Stimulated activated CD4-positive, alpha-beta T cell treated with anti-CD3 and anti-CD28 coated beads, Interleukin-1b, Interleukin-23, amount 100 ng/mL, for 48 hours (primary cell): ENCODE data around the gene RPS6KA2.

Experiments used
- DNase-seq: peaks from one replicate; pipeline ENCODE4 v3.0.0-alpha.2; 2020

The RPS6KA2 gene

GRCh38 chr6:166461821-166462460 is 165.1 kb downstream of the RPS6KA2 start:
- no peak for DNase-seq

DNA sequence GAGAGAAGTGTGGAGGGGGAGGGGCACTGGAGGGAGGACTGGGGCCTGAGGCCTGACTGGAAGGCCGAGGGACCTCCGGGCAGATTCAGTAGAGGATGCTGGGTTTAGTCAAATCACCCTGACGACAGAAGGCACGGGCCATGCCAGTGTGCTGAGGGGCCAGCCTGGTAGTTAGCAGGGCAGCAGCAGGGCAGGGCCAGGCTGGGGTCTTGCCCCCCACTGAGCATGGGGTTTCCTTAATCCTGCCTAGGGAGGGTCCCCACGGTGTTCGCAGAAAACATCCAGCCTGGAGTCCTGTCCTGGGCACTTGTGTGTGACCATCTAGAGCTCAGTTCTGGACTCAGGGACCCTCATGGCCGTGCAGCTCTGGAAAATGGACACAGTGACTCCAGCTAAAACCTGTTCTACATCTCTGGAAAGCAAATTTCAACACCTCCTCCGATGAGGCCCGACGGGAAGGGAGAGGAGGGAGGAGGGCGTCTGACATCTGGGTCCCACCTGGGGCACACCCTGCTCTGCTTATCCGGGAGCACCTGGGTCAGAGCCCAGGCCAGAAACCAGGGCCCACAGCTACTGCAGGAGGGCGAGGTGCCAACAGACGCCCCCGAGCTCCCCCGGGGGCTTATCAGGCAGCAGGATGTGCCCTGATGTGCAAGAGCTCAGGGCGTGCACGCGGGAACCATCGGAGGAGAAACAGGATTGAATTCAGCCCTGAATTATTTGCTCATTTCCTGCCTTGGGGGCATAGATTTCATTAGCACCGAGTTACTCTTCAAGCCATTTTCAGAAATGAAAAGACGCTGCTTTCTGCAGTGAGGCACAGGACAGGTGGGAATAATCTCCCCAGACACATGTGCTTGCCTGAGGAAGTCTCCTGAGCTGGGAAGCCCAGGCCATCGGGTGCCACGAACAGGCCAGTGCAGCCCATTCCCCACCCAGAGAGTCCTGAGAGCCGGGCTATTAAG is 166.3 kb downstream of the RPS6KA2 start:
- no peak for DNase-seq

GRCh38 chr6:166459906-166460305 is 167.1 kb downstream of the RPS6KA2 start:
- DNase-seq, result no peak

- DNase-seq, result no peak
These were observed 167.8 kb downstream of the RPS6KA2 start for GRCh38 chr6:166459272-166459671.

GRCh38 chr6:166456395-166457156 is 170.5 kb downstream of the RPS6KA2 start:
- no peak for DNase-seq

DNA sequence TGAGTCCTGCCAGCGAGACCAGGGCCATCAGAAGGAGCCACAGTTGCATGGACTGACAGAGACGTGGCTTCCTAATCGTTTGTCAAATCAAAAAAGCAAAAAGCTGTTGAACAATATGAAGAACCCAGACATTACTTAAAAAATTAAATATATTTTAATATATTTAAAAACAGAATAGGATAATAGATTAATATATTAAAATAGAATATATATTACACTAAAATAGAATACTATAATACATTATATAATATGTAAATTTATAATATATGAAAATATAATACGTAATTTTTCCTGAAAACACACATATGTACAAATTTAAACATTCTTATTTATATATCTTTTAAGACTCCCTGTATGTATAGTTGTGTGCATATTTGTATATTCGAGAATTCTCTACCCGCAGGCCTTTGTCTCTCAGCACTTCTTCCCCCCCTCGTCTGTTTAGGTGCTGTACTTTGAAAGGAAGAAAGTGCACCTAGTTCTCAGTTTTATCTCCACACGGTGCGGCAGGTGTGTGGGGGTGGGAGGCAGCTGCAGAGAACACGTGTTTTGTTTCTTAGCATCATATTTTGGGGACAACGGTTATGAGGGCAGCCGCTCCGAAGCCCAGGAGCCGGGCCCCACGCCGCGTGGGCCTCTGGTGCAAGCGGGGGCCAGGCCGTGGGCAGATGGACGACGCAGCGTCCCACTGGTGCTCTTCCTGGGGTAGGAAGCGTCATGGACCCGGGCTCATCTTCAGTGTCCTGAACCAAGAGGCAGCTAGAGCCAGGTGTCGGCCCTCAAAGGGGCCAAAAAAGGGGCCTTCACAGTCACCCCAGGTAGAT is 172.1 kb downstream of the RPS6KA2 start:
- DNase-seq, result no peak

DNA sequence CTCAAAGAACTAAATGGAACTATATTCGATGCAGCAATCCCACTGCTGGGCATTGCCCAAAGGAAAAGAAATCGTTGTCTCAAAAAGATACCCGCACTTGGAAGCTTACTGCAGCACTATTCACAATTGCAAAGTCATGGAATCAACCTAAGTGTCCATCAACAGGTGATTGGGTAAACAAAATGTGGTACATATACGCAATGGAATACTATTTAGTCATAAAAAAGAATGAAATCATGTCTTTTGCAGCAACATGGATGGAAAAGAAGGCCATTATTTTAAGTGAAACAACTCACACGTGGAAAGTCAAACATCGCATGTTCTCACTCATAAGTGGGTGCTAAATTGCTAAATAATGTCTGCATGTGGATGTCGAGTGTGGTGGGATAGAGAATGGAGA is 173.4 kb downstream of the RPS6KA2 start:
- no peak for DNase-seq

GRCh38 chr6:166450167-166450873 is 176.7 kb downstream of the RPS6KA2 start:
- no peak for DNase-seq

- no peak for DNase-seq
These were observed 177.4 kb downstream of the RPS6KA2 start for GRCh38 chr6:166449641-166450040.

DNA sequence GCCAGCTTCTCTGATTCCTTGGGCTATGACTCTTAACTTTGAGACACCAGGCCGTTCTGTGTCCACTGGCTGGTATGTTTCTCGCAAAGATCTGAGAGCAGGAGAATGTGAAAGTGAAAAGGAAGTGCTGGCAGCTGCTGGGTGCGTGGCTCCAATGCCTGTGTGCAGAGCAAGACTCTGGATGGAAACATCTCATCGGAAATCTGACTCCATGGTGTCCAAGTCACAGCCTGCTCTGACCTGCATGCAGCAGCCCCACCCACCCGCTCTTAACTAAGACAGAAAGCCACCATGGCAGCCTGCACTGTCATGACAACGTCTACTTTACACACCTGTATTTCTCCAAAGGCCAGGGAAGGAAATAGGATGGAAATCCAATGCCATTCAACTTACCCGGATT is 178.0 kb downstream of the RPS6KA2 start:
- DNase-seq, result no peak

GRCh38 chr6:166448432-166448831 is 178.6 kb downstream of the RPS6KA2 start:
- no peak for DNase-seq

DNA sequence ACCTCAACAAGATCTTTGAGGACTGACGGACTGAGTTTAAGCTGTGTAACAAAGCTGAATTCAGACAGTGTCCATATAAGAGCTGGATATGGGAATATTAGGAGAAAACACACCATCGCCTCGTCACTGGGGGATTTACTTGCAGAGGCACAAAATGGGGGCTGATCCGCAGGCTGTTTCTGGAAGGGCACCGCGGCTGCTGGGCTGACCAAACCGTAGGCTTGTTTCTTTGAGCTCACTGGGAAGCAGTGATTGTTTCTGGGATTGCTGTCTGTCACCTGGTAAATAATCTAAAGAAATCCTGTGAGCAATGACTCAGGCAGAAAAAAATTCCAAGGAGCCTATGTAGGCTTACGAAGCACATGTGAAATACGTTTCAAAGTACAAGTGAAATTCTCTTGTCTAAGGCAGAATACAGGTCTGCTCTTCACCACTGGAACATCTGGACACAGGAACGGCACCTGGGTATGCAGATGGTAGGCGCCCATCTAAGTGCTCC is 180.4 kb downstream of the RPS6KA2 start:
- no peak for DNase-seq

DNA sequence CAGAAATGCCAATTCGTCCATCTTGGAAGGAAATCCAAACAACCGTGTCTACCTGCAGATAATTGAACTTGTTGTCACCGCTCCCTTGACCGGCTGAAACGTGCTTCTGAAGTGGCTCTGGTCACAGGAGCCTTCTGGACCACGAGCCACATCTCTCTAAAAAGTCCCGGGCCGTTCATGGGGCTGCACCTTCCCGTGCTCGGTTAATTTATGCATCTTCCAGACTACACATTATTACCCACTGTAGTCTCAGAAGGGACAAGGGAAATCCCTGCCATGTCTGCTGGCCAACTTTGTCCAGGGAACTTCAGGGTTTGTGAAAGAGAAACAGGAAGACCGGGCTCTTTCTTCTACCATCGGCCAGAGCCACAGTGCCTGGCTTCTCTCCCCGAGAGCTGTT is 180.9 kb downstream of the RPS6KA2 start:
- no peak for DNase-seq

GRCh38 chr6:166444446-166444845 is 182.6 kb downstream of the RPS6KA2 start:
- DNase-seq, result no peak

DNA sequence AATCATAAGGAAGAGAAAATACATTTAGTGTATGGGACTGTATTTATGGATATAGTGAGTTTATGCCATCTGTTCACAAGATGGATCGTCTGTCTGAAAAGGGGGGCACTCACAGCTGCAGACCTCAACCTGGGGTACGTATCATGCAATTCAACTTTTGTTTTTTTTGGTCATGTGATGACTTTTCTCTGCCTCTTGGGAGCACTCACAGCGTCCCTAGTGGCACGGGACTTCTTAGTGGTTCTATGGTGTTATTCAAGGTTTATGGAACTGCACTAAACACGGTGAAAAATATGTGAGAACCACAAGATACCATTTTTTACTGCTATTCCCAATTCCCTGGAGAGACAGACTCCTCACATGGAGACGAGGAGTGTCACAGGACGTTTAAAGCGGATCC is 183.9 kb downstream of the RPS6KA2 start:
- DNase-seq, result no peak

DNA sequence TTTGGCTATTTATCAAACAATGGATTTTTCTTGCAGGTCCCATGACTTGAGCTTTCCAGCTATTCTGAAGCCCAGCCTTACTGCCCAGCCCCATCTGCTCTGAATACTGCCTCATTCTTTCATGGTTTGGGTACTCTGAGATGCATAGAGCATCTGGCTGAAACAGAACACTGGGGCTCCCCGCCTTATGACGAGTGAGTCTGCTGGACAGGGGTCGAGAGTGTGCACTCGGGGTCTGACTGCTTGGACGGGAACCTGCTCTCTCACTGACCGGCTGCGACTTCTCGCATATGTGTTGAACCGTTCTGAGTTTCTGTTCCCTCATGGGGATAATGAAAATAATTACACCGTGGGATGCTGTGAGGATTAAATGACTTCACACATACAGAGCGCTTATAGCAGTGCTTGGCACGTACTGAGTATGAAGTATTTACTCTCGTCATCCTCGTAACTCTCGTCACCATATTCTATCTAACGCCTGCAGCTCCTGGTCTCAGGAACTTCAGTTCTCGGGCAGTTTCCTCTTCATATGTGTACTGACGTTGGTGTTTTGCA is 184.8 kb downstream of the RPS6KA2 start:
- DNase-seq, result no peak

DNA sequence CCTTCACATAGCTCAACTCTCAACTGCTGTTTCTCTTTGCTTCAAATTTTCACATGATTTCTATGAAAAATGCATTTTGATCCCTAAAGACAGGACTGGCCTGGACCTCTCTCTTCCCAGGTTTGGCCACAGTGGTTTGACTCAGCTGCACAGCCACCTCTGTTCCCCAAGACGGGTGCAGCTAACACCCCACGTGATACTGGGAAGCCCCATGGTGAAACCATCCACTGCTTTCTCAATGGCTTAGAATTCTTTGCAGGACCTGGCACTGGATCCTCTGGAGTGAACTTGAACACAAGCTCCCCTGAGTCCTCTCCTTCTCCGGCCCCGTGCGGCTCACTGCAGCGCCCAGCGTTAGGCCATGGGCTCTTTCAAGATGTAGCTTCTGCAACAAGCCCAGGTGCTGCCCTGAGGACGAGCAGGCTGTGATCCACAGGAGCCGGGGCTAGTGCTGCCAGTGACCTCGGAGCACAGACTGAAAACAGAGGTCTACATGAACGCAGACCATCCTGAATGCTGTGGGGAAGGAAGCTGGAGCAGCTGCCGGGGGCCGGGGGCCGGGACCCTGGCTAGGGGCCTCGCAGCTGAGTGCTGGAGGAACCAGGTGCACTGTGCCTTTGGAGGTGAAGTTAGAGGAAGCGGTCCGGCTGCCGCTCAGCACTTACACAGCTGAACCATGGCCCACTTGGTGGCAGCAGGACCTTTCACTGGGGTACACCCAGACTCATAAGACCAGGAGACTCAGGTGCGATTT is 185.5 kb downstream of the RPS6KA2 start:
- DNase-seq, result no peak

DNA sequence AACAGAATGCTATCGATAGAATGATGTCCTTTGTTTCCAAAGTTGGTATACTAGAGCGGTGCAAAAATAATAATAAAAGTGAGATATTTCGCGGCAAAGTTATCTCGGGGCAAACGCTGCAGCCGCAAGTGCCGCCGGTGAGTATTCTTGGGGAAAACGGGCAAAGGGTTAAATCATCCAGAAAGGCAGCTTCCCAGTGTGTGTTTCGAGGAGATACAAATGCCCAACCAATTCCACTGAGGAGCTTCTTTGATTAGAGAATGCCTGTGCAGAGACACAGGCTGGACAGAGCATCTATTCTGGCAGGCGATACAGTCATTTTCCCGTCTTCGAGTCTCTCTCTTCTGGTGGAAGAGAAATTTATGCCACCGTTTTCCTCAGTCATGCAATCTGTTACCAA is 186.3 kb downstream of the RPS6KA2 start:
- DNase-seq, result no peak

GRCh38 chr6:166440106-166440505 is 186.9 kb downstream of the RPS6KA2 start:
- no peak for DNase-seq

GRCh38 chr6:166439366-166440091 is 187.5 kb downstream of the RPS6KA2 start:
- DNase-seq, result no peak
